HG02678 (cell line): ENCODE measurements around the gene KANSL1L.

Experiments
- ATAC-seq: cut with Tn5 transposase; IDR thresholded peaks from one replicate; pipeline ENCODE4 v1.9.1; 2021; ENCODE audit warnings: mild to moderate bottlenecking, moderate library complexity; ENCODE audit not compliant: unreplicated experiment

KANSL1L gene

GRCh38 chr2:210002158-210003157 is 168.8 kb downstream of the KANSL1L start, which contains the start of gene RPE:
TSS of gene RPE (plus strand) at chr2:210002638. CDS start at chr2:210002662, 24 bp downstream.
- ATAC-seq, result peak; percentile 99

- no peak for ATAC-seq
Measured at GRCh38 chr2:210000464-210001324, 170.5 kb downstream of the KANSL1L start.

- ATAC-seq, result no peak
Measured at GRCh38 chr2:209998596-209998995, 172.6 kb downstream of the KANSL1L start.

GRCh38 chr2:209993968-209994367 is 177.2 kb downstream of the KANSL1L start:
- no peak for ATAC-seq

- ATAC-seq, result no peak
Measured at GRCh38 chr2:209990838-209991237, 180.4 kb downstream of the KANSL1L start.

- ATAC-seq, result peak; percentile 58
Measured at GRCh38 chr2:209988010-209988409, 183.2 kb downstream of the KANSL1L start.

GRCh38 chr2:209986415-209986814 is 184.8 kb downstream of the KANSL1L start:
- ATAC-seq, result no peak

GRCh38 chr2:209985874-209986273 is 185.3 kb downstream of the KANSL1L start:
- ATAC-seq, result no peak

GRCh38 chr2:209984291-209984690 is 186.9 kb downstream of the KANSL1L start:
- ATAC-seq, result no peak

GRCh38 chr2:209977386-209978239 is 193.6 kb downstream of the KANSL1L start:
- ATAC-seq, result peak; percentile 55

- ATAC-seq, result peak; percentile 80
Measured at GRCh38 chr2:209976698-209977385, 194.4 kb downstream of the KANSL1L start.

GRCh38 chr2:209974576-209974975 is 196.6 kb downstream of the KANSL1L start:
- ATAC-seq, result no peak

- ATAC-seq, result no peak
Measured at GRCh38 chr2:209973328-209973727, 197.9 kb downstream of the KANSL1L start.
